WTC11 (cell line): ENCODE data around the gene OGFOD3. TPM values are rescaled to one million over a fixed set of nuclear protein-coding genes. Genes with fewer than 3 reads are reported as not detected.

ENCODE experiments used
- ATAC-seq: fragments of 200-7000 bp; cut with Tn5 transposase; 2 replicates; pipeline ENCODE4 v1.10.0; 2021; ENCODE audit warnings: mild to moderate bottlenecking, moderate library complexity
- CTCF ChIA-PET: fragments of 300-600 bp; sonication (Branson Sonifier 250); formaldehyde crosslinking; loops from one replicate; lab custom pipeline; 2021; ENCODE audit warnings: antibody characterized with exemption; lab: Charles Lee
- POLR2A ChIA-PET: fragments of 350-600 bp; sonication (Branson Sonifier 250); formaldehyde crosslinking; loops from one replicate; lab custom pipeline; 2021; ENCODE audit warnings: antibody characterized with exemption; lab: Charles Lee
- DNase-seq: peaks from one replicate; pipeline ENCODE4 v3.0.0; 2021; ENCODE audit warnings: low spot score
- H3K27ac Mint-ChIP-seq: 2 replicates; pipeline ENCODE4 v1.8.0; 2021; ENCODE audit warnings: mixed read lengths
- H3K27me3 Mint-ChIP-seq: 2 replicates; pipeline ENCODE4 v1.8.0; 2021; ENCODE audit warnings: low read depth, mild to moderate bottlenecking, moderate library complexity, mixed read lengths
- H3K36me3 Mint-ChIP-seq: 2 replicates; pipeline ENCODE4 v1.8.0; 2021; ENCODE audit warnings: mixed read lengths
- H3K4me1 Mint-ChIP-seq: 2 replicates; pipeline ENCODE4 v1.8.0; 2022; ENCODE audit warnings: mixed read lengths
- H3K4me3 Mint-ChIP-seq: 2 replicates; pipeline ENCODE4 v1.8.0; 2021; ENCODE audit warnings: mild to moderate bottlenecking, moderate library complexity, mixed read lengths
- H3K9me3 Mint-ChIP-seq: 2 replicates; pipeline ENCODE4 v1.8.0; 2021; ENCODE audit warnings: mixed read lengths
- ATF1 ChIP-seq: sonication (generic); formaldehyde crosslinking; IDR thresholded peaks from 2 replicates; pipeline ENCODE4 v1.8.1; 2023; ENCODE audit warnings: mild to moderate bottlenecking, moderate library complexity, missing genetic modification reagents
- ATF2 ChIP-seq: sonication (generic); formaldehyde crosslinking; IDR thresholded peaks from 2 replicates; pipeline ENCODE4 v1.8.1; 2022; ENCODE audit warnings: low read depth, missing genetic modification reagents, borderline replicate concordance
- ATF3 ChIP-seq: sonication (generic); formaldehyde crosslinking; conservative IDR thresholded peaks from 2 replicates; pipeline ENCODE4 v1.8.1; 2022; ENCODE audit warnings: mild to moderate bottlenecking, missing genetic modification reagents
- CDX4 ChIP-seq: fragments of 250-450 bp; sonication (Bioruptor Pico); IDR thresholded peaks from 2 replicates; pipeline ENCODE4 v1.9.0; 2021; ENCODE audit warnings: moderate library complexity, mild to moderate bottlenecking, inconsistent platforms, borderline replicate concordance
- E2F1 ChIP-seq: sonication (generic); formaldehyde crosslinking; IDR thresholded peaks from 2 replicates; pipeline ENCODE4 v1.8.0; 2022; ENCODE audit warnings: mild to moderate bottlenecking, missing genetic modification reagents
- E2F4 ChIP-seq: sonication (generic); formaldehyde crosslinking; IDR thresholded peaks from 2 replicates; pipeline ENCODE4 v1.8.1; 2022; ENCODE audit warnings: low read depth, mild to moderate bottlenecking, moderate library complexity, missing genetic modification reagents, borderline replicate concordance
- EMX1 ChIP-seq: fragments of 250-450 bp; sonication (Bioruptor Pico); IDR thresholded peaks from 2 replicates; pipeline ENCODE4 v1.8.0; 2021; ENCODE audit warnings: mild to moderate bottlenecking
- FOXK1 ChIP-seq: sonication (generic); formaldehyde crosslinking; IDR thresholded peaks from 2 replicates; pipeline ENCODE4 v1.8.0; 2022; ENCODE audit warnings: mild to moderate bottlenecking, moderate library complexity, missing genetic modification reagents
- FOXP1 ChIP-seq: sonication (generic); formaldehyde crosslinking; IDR thresholded peaks from 2 replicates; pipeline ENCODE4 v1.8.0; 2022; ENCODE audit warnings: missing genetic modification reagents, mild to moderate bottlenecking, moderate library complexity, borderline replicate concordance
- HMGXB4 ChIP-seq: sonication (generic); formaldehyde crosslinking; IDR thresholded peaks from 2 replicates; pipeline ENCODE4 v1.8.1; 2023; ENCODE audit warnings: mild to moderate bottlenecking, moderate library complexity, missing genetic modification reagents
- IRF2 ChIP-seq: sonication (generic); formaldehyde crosslinking; IDR thresholded peaks from 2 replicates; pipeline ENCODE4 v1.8.0; 2022; ENCODE audit warnings: low read depth, missing genetic modification reagents, borderline replicate concordance
- JUN ChIP-seq: sonication (generic); formaldehyde crosslinking; IDR thresholded peaks from 2 replicates; pipeline ENCODE4 v1.8.0; 2023; ENCODE audit warnings: mild to moderate bottlenecking, missing genetic modification reagents
- NFE2L1 ChIP-seq: sonication (generic); formaldehyde crosslinking; IDR thresholded peaks from 2 replicates; pipeline ENCODE4 v1.8.1; 2023; ENCODE audit warnings: missing genetic modification reagents
- PRDM15 ChIP-seq: sonication (generic); formaldehyde crosslinking; IDR thresholded peaks from 2 replicates; pipeline ENCODE4 v1.8.0; 2022; ENCODE audit warnings: missing genetic modification reagents
- ZNF263 ChIP-seq: sonication (generic); formaldehyde crosslinking; IDR thresholded peaks from 2 replicates; pipeline ENCODE4 v1.8.1; 2022; ENCODE audit warnings: low read depth, mild to moderate bottlenecking, moderate library complexity, missing genetic modification reagents
- ZNF532 ChIP-seq: fragments of 250-450 bp; sonication (Bioruptor Pico); IDR thresholded peaks from 2 replicates; pipeline ENCODE4 v1.9.0; 2021; ENCODE audit warnings: mild to moderate bottlenecking, borderline replicate concordance
- ZSCAN18 ChIP-seq: fragments of 250-450 bp; sonication (Bioruptor Pico); IDR thresholded peaks from 2 replicates; pipeline ENCODE4 v2.1.2; 2022; ENCODE audit warnings: mild to moderate bottlenecking, moderate library complexity
- total RNA-seq: library from RNA; stranded (reverse); gene quantifications from 3 replicates; pipeline ENCODE4 v1.2.3, GENCODE V29; 2021

OGFOD3 gene
- total RNA-seq, 1 experiment from 2014 or later: 20.4 TPM

- TF ChIP-seq PRDM15: no peak
- no peak for TF ChIP-seq JUN (CRISPR knock-in tag)
- TF ChIP-seq EMX1 (CRISPR knock-in tag): no peak
- TF ChIP-seq ATF1 (CRISPR knock-in tag): no peak
Measured at GRCh38 chr17:82402865-82403264, 15.5 kb downstream of the OGFOD3 start (continued).

GRCh38 chr17:82400830-82401229, 17.6 kb downstream of the OGFOD3 start:
- no peaks in the 10 kb centered on the region for H3K9me3 Mint-ChIP-seq
- H3K27ac Mint-ChIP-seq: peak overlapping the region; percentile 78; the same call in 1 of the 2 replicates
- no peaks in the 10 kb centered on the region for H3K4me1 Mint-ChIP-seq
- TF ChIP-seq ATF2 (CRISPR knock-in tag) (no peak), ZNF532 (CRISPR knock-in tag) (no peak), ZSCAN18 (CRISPR knock-in tag) (no peak), NFE2L1 (CRISPR knock-in tag) (no peak), CDX4 (CRISPR knock-in tag) (no peak), FOXK1 (no peak), ATF3 (CRISPR knock-in tag) (no peak), ZNF263 (no peak), HMGXB4 (CRISPR knock-in tag) (no peak), E2F1 (CRISPR knock-in tag) (no peak), EMX1 (CRISPR knock-in tag) (no peak), ATF1 (CRISPR knock-in tag) (no peak), E2F4 (no peak), FOXP1 (CRISPR knock-in tag) (no peak), IRF2 (CRISPR knock-in tag) (no peak)
- ATAC-seq (no peak), DNase-seq (no peak)
- ChIA-PET POLR2A (no interaction called here), CTCF (no interaction called here)
- H3K4me3 Mint-ChIP-seq: no peak overlapping the region
- H3K36me3 Mint-ChIP-seq: peaks cover 11% of the 10 kb centered on the region
- no peaks in the 10 kb centered on the region for H3K27me3 Mint-ChIP-seq
